Peyer's patch (tissue), 4 donors: ENCODE results near the gene JAK3.

Experiments used
- CTCF ChIP-seq, 6 experiments: fragments of 450-650 bp in 4 of 6; fragments of 200-600 bp in 2 of 6; sonication (generic) in 1 of 6; IDR thresholded peaks; one replicate each; pipeline ENCODE4 v1.5.1; 2017 to 2019; ENCODE audit warnings: antibody characterized with exemption in 6 of 6, mild to moderate bottlenecking in 3 of 6, moderate library complexity in 1 of 6
- POLR2A ChIP-seq, 2 donors: fragments of 450-650 bp; IDR thresholded peaks; one replicate each; pipeline ENCODE4 v1.5.1; 2017; ENCODE audit warnings: antibody characterized with exemption in 2 of 2, mild to moderate bottlenecking in 2 of 2, moderate library complexity in 2 of 2

- TF ChIP-seq CTCF (IDR thresholded peaks at IDR 0.05) (no peak), POLR2A (IDR thresholded peaks at IDR 0.05) (no peak)
These were observed 23.5 kb upstream of the JAK3 start for GRCh38 chr19:17871032-17871877.
